ENCODE results near the gene OR51V1.
"Not testable (repeated sequence)": the region's sequence is repeated elsewhere in the genome, so short reads cannot be mapped to it uniquely, and the experiment has no call there.

OR51V1 gene

DNA sequence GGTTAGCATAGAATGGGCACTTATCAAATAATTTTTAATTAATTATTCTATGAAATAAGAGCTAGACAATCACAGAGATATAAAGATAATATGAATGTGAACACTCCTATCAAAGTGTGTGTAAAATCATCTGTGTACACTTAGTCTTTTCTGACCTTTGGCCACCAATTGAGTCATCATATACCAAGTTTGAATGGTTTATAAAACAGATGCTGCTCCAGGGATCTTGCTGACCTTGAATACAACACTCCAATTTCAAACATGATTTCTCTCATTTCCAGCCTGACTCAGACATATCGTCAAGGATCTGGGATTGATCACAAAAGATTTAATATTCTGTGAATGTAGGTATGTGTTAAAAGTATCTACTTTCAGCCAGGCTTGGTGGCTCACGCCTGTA, 2.9 kb upstream of the OR51V1 start:
- Histone ChIP-seq H3K27ac (ENCODE audit: low read depth, low read length) (no peak overlapping the region), H3K9ac (ENCODE audit: low read depth, low read length) (no peak overlapping the region), H3K4me1 (ENCODE audit: insufficient read depth, low read length) (no peaks in the 10 kb centered on the region; the same call in 1 of the 2 replicates), H3K4me3 (ENCODE audit: low read length) (no peak overlapping the region), H3K36me3 (ENCODE audit: insufficient read depth, low read length) (no peaks in the 10 kb centered on the region), H3K27me3 (ENCODE audit: insufficient read depth, low read length) (no peaks in the 10 kb centered on the region), H3K9me3 (ENCODE audit: insufficient read depth, low read depth, low read length) (no peaks in the 10 kb centered on the region)
- 91% methylated on average over 2 of the region's 2 CpGs for WGBS

DNA sequence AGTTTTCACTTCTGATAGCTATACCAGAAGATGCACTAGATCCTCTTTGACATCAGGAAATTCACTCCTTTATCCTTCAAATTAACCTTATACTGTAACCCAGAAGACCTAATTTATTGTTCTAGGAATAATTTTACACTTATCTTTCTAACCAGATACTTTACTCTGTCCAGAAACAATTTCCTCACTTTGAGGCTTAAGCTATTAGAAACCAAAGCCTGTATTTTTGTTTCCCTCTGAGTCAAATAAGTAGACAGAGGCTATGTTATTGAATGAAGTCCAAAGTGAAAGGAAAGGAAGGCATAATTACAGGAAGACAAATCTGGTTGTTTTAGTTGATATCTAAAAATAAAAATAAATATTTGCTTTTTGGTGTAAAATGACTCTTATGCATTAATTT, 2.2 kb downstream of the OR51V1 start:
- no peak overlapping the region for H3K4me3 ChIP-seq (ENCODE audit: low read length)
- H3K9me3 ChIP-seq (ENCODE audit: insufficient read depth, low read depth, low read length) = no peaks in the 10 kb centered on the region
- H3K27me3 ChIP-seq (ENCODE audit: insufficient read depth, low read length) = no peaks in the 10 kb centered on the region

DNA sequence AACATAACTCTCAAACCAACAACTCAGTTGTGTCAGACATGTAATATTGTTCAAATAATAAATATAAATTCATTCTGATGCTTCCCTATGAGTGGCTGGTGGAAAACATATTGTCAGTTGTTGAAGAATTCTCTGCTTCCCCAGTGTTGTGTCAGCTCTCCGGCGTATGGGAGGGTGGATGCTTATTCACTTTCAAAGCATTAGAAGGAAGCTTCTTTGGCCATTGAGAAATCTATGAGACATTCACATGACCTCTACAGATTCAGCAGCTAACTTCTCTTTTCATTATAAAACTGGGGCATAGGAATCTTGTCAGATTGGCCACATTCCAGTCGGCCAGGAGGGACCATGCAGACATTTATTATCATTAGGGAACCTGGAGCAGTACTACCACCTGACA, 2.9 kb downstream of the OR51V1 start:
- Histone ChIP-seq H3K27me3 (ENCODE audit: insufficient read depth, low read length) (no peaks in the 10 kb centered on the region), H3K27ac (ENCODE audit: low read depth, low read length) (no peak overlapping the region), H3K4me3 (ENCODE audit: low read length) (no peak overlapping the region), H3K36me3 (ENCODE audit: insufficient read depth, low read length) (no peaks in the 10 kb centered on the region), H3K9me3 (ENCODE audit: insufficient read depth, low read depth, low read length) (no peaks in the 10 kb centered on the region; the same call in 1 of the 2 replicates), H3K4me1 (ENCODE audit: insufficient read depth, low read length) (no peaks in the 10 kb centered on the region; the same call in none of the 2 replicates), H3K9ac (ENCODE audit: low read depth, low read length) (no peak overlapping the region)
- WGBS = 93% methylated on average over 3 of the region's 3 CpGs

More for the DNA sequence above, 2.2 kb downstream of the OR51V1 start:
- H3K27ac ChIP-seq (ENCODE audit: low read depth, low read length) = no peak overlapping the region
- no peak overlapping the region for H3K9ac ChIP-seq (ENCODE audit: low read depth, low read length)
- H3K36me3 ChIP-seq (ENCODE audit: insufficient read depth, low read length) = no peaks in the 10 kb centered on the region
- no peaks in the 10 kb centered on the region; the same call in none of the 2 replicates for H3K4me1 ChIP-seq (ENCODE audit: insufficient read depth, low read length)

DNA sequence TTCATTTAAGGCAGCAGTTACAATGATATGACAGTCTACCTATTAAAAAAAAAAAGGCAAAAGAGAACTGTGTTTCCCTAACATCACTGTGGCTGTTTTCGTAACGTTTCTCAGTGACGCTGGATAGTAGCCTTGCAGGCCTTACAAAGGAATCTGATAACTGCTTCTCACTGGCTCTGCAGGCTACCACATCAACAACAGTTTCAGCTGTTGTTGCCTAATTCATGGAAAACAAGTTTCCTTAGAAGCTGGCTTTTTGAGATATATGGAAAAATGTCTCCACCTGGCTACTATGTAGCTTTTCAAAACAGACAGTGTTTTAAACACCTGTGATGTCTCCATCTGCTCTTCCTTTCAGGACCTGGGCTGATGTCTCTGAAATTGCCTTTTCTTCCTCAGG, 3.8 kb downstream of the OR51V1 start:
- WGBS = 73% methylated on average over 3 of the region's 3 CpGs
- Histone ChIP-seq H3K27ac (ENCODE audit: low read depth, low read length) (no peak overlapping the region), H3K4me3 (ENCODE audit: low read length) (no peak overlapping the region), H3K9me3 (ENCODE audit: insufficient read depth, low read depth, low read length) (no peaks in the 10 kb centered on the region; the same call in 1 of the 2 replicates), H3K9ac (ENCODE audit: low read depth, low read length) (no peak overlapping the region), H3K27me3 (ENCODE audit: insufficient read depth, low read length) (no peaks in the 10 kb centered on the region), H3K4me1 (ENCODE audit: insufficient read depth, low read length) (no peaks in the 10 kb centered on the region; the same call in none of the 2 replicates), H3K36me3 (ENCODE audit: insufficient read depth, low read length) (no peaks in the 10 kb centered on the region)

DNA sequence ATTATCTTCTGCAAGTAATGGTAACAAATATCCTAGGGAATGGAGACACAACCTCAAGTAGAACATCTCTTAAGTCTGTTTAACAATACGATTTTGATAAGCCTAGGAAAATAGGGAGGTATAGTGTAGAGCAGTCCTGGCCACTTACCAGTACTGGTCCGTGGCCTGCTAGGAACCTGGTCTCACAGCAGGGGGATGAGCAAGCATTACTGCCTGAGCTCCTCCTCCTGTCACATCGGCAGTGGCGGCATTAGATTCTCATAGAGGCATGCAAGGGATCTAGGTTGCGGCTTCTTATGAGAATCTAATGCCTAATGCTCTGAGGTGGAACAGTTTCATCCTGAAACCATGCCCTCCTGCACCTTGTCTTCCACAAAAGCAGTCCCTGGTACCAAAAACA, 4.4 kb downstream of the OR51V1 start:
- Histone ChIP-seq H3K27ac (ENCODE audit: low read depth, low read length) (no peak overlapping the region), H3K4me1 (ENCODE audit: insufficient read depth, low read length) (no peaks in the 10 kb centered on the region; the same call in 1 of the 2 replicates), H3K9ac (ENCODE audit: low read depth, low read length) (no peak overlapping the region), H3K9me3 (ENCODE audit: insufficient read depth, low read depth, low read length) (no peaks in the 10 kb centered on the region; the same call in 1 of the 2 replicates), H3K36me3 (ENCODE audit: insufficient read depth, low read length) (no peaks in the 10 kb centered on the region), H3K4me3 (ENCODE audit: low read length) (no peak overlapping the region), H3K27me3 (ENCODE audit: insufficient read depth, low read length) (no peaks in the 10 kb centered on the region)
- 63% methylated on average over 5 of the region's 5 CpGs for WGBS

DNA sequence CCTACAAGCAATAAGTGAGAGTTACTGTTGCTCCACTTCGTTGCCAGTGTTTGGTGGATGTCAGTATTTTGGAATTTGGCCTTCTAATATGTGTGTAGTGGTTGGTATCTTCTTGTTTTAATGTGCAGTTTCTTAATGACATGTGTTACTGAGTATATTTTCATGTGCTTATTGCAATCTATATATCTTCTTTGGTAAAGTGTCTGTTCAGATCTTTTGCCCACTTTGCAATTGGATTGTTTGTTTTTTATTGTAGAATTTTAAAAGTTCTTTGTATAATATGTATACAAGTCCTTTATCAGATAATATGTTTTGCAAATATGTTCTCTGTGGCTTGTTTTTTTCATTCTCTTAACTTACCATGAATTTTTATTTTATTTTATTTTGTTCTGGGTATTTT, 7.7 kb downstream of the OR51V1 start:
- H3K27me3 ChIP-seq (ENCODE audit: insufficient read depth, low read length) = no peaks in the 10 kb centered on the region
- no peaks in the 10 kb centered on the region for H3K36me3 ChIP-seq (ENCODE audit: insufficient read depth, low read length)
- H3K9ac ChIP-seq (ENCODE audit: low read depth, low read length) = no peak overlapping the region
- H3K4me1 ChIP-seq (ENCODE audit: insufficient read depth, low read length) = no peaks in the 10 kb centered on the region; the same call in 1 of the 2 replicates
- no peak overlapping the region for H3K4me3 ChIP-seq (ENCODE audit: low read length)
- H3K27ac ChIP-seq (ENCODE audit: low read depth, low read length) = no peak overlapping the region
- WGBS = 44% methylated on average over 1 of the region's 1 CpG
- peaks cover 10% of the 10 kb centered on the region for H3K9me3 ChIP-seq (ENCODE audit: insufficient read depth, low read depth, low read length)

DNA sequence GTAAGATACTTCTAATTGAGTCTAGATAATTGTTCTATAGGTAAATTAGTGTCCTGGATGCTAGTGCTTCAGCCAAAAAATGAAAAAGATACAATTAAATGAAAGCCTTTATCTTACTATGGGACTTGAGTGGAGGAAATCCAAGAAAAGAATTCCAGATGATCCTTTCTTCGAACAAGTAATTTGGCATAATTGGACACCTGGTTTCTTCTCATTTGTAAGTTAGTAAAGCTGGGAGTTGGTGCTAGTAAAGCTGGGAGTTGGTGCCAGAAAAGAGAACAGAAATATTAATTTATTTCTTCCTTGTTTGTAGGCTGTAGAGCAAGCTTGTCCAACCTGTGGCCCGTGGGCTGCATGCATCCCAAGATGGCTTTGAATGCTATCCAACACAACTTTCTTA, 12.3 kb downstream of the OR51V1 start:
- 94% methylated on average over 1 of the region's 2 CpGs for WGBS
- no peak overlapping the region for H3K27ac ChIP-seq (ENCODE audit: low read depth, low read length)
- H3K27me3 ChIP-seq (ENCODE audit: insufficient read depth, low read length) = no peaks in the 10 kb centered on the region
- H3K4me1 ChIP-seq (ENCODE audit: insufficient read depth, low read length) = no peaks in the 10 kb centered on the region
- no peaks in the 10 kb centered on the region for H3K36me3 ChIP-seq (ENCODE audit: insufficient read depth, low read length)
- no peak overlapping the region for H3K4me3 ChIP-seq (ENCODE audit: low read length)
- H3K9me3 ChIP-seq (ENCODE audit: insufficient read depth, low read depth, low read length) = peaks cover 10% of the 10 kb centered on the region
- H3K9ac ChIP-seq (ENCODE audit: low read depth, low read length) = no peak overlapping the region

DNA sequence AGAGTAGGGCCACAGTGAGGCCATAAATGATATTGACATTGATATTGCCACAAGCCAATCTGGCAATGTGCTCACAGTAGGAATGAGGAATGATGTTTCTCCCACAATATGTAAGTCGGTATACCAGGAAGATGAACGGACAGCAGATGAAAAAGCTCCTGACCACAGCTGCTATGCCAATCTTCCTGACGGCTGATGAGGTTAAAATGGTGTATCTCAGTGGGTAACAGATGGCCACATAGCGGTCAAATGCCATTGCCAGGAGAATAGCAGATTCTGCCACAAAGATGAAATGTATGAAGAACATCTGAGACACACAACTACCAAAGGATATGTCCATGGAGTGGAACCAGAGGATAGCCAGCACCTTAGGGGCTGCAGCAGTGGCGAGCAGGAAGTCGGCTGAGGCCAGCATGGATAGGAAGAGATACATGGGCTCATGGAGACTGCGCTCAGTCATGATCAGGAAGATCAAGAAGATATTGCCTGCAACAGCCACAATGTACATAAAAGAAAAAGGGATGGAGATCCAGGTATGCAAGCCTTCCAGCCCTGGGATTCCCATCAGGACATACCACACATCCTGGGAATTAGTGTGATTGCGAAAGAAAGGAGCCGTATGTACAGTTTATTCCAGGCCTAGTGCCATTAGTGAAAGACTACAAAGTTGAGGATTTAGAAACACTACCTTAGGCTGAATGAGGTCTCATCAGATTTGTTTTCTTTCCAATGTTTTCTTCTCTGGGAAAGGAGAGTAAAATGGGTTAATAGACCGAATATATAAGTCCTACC, 22.2 kb downstream of the OR51V1 start:
- 86% methylated on average over 9 of the region's 10 CpGs for WGBS
- Histone ChIP-seq H3K4me3 (ENCODE audit: low read length) (no peak overlapping the region), H3K9me3 (ENCODE audit: insufficient read depth, low read depth, low read length) (no peaks in the 10 kb centered on the region), H3K27ac (ENCODE audit: low read depth, low read length) (no peak overlapping the region), H3K9ac (ENCODE audit: low read depth, low read length) (no peak overlapping the region), H3K4me1 (ENCODE audit: insufficient read depth, low read length) (no peaks in the 10 kb centered on the region), H3K36me3 (ENCODE audit: insufficient read depth, low read length) (no peaks in the 10 kb centered on the region), H3K27me3 (ENCODE audit: insufficient read depth, low read length) (no peaks in the 10 kb centered on the region)

DNA sequence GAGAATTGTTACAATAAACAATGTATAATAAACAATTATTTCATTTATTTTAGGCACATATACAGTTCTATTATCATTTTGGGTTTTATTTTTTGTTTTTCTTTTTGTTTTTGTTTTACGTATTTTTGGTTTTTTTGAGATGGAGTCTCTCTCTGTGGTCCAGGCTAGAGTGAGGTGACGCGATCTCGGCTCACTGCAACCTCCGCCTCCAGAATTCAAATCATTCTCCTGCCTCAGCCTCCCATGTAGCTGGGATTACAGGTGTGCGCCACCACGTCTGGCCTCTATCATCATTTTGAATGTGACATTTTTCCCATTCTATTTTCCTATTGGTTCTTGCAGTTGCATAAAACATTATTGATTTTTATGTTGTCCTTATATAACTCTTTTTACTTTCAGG, 25.5 kb downstream of the OR51V1 start:
- no peak overlapping the region for H3K9ac ChIP-seq (ENCODE audit: low read depth, low read length)
- H3K27me3 ChIP-seq (ENCODE audit: insufficient read depth, low read length) = no peaks in the 10 kb centered on the region
- H3K36me3 ChIP-seq (ENCODE audit: insufficient read depth, low read length) = no peaks in the 10 kb centered on the region
- no peaks in the 10 kb centered on the region for H3K4me1 ChIP-seq (ENCODE audit: insufficient read depth, low read length)
- WGBS = 94% methylated on average over 6 of the region's 7 CpGs
- no peak overlapping the region for H3K27ac ChIP-seq (ENCODE audit: low read depth, low read length)
- H3K9me3 ChIP-seq (ENCODE audit: insufficient read depth, low read depth, low read length) = no peaks in the 10 kb centered on the region
- no peak overlapping the region for H3K4me3 ChIP-seq (ENCODE audit: low read length)

DNA sequence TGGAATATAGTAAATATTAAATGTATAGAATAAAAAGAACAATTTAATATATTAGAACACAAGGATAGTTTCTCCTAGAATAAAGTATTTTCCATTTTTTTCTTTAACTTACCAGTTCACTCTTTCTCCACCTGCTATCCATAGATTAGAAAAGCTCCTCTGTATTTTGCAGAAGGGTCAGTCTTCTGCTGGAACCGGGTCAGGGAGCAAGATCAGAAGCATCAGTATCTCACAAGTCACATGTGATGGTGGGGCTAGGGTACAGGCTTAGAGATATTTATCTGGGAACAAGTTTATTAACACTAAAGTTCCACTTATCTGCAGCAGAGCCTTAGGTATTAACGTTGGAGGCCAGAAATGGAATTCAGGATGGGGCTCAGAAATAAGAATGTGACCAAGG, 28.6 kb downstream of the OR51V1 start:
- Histone ChIP-seq H3K27me3 (ENCODE audit: insufficient read depth, low read length) (no peaks in the 10 kb centered on the region), H3K27ac (ENCODE audit: low read depth, low read length) (no peak overlapping the region), H3K9ac (ENCODE audit: low read depth, low read length) (no peak overlapping the region), H3K9me3 (ENCODE audit: insufficient read depth, low read depth, low read length) (no peaks in the 10 kb centered on the region), H3K36me3 (ENCODE audit: insufficient read depth, low read length) (no peaks in the 10 kb centered on the region), H3K4me1 (ENCODE audit: insufficient read depth, low read length) (no peaks in the 10 kb centered on the region), H3K4me3 (ENCODE audit: low read length) (no peak overlapping the region)
- 97% methylated on average over 2 of the region's 2 CpGs for WGBS

DNA sequence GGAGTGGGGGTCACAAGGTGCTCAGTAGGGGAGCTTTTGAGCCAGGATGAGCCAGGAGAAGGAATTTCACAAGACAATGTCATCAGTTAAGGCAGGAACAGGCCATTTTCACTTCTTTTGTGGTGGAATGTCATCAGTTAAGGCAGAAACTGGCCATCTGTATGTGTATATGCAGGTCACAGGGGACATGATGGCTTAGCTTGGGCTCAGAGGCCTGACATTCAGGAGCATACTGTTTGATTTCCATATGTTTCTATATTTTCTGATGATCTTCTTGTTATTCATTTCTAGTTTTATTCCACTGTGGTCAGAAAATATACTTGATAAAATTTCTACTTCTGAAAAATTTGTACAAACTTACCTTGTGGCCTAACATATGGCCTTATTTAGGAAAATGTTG, 34.6 kb downstream of the OR51V1 start:
- H3K36me3 ChIP-seq (ENCODE audit: insufficient read depth, low read length); H3K27ac ChIP-seq (ENCODE audit: low read depth, low read length); H3K27me3 ChIP-seq (ENCODE audit: insufficient read depth, low read length); H3K9ac ChIP-seq (ENCODE audit: low read depth, low read length); H3K4me3 ChIP-seq (ENCODE audit: low read length); H3K4me1 ChIP-seq (ENCODE audit: insufficient read depth, low read length); H3K9me3 ChIP-seq (ENCODE audit: insufficient read depth, low read depth, low read length): not testable (repeated sequence)

DNA sequence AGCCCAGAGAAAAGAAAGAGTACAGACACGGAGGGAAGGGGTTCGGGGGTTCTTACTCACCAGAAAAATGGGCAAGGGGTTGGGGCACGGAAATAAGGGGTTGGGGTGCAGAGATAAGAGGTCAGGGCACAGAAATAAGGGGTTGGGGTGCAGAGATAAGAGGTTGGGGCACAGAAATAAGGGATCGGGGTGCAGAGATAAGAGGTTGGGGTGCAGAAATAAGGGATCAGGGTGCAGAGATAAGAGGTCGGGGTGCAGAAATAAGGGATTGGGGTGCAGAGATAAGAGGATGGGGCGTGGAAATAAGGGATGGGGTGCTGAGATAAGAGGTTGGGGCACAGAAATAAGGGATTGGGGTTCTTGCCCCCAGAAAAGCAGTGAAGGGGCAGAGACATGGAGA, 35.7 kb downstream of the OR51V1 start:
- H3K36me3 ChIP-seq (ENCODE audit: insufficient read depth, low read length); H3K27me3 ChIP-seq (ENCODE audit: insufficient read depth, low read length); H3K4me1 ChIP-seq (ENCODE audit: insufficient read depth, low read length); H3K4me3 ChIP-seq (ENCODE audit: low read length); H3K9me3 ChIP-seq (ENCODE audit: insufficient read depth, low read depth, low read length); H3K27ac ChIP-seq (ENCODE audit: low read depth, low read length); H3K9ac ChIP-seq (ENCODE audit: low read depth, low read length): not testable (repeated sequence)
- 92% methylated on average over 6 of the region's 6 CpGs for WGBS
